Measurements from ENCODE around the gene LRRK1.

- TF ChIP-seq CTCF (conservative IDR thresholded peaks at IDR 0.05; ENCODE audit: low read depth, low read length) (no peak), EZH2 (IDR thresholded peaks at IDR 0.05; ENCODE audit: low read length, unreplicated experiment) (no peak), EZH2phosphoT487 (IDR thresholded peaks at IDR 0.05; ENCODE audit: borderline replicate concordance, low read length) (no peak)
Measured at GRCh38 chr15:101001056-101001455, 81.9 kb downstream of the LRRK1 start.
